PFSK-1 (cell line): ENCODE data around the gene TRPM2.

Experiments used
- POLR2AphosphoS5 ChIP-seq: IDR thresholded peaks from 2 replicates; pipeline ENCODE4 v1.6.1; 2012; ENCODE audit warnings: low read depth, mild to moderate bottlenecking, control low read depth, low read length, moderate library complexity
- SIN3A ChIP-seq: IDR thresholded peaks from 2 replicates; pipeline ENCODE4 v1.6.1; 2012; ENCODE audit warnings: mild to moderate bottlenecking, low read length, moderate library complexity, borderline replicate concordance; ENCODE audit not compliant: insufficient read depth
- TF ChIP-seq, protein P1 (sequence below), 2 experiments: IDR thresholded peaks; 2 replicates each; pipeline versions ENCODE4 v1.6.1 to v1.8.0; 2011 to 2012; ENCODE audit warnings: low read depth in 2 of 2, low read length in 2 of 2, control low read depth in 1 of 2, inconsistent platforms in 1 of 2, mild to moderate bottlenecking in 1 of 2, moderate library complexity in 1 of 2; ENCODE audit not compliant: insufficient read depth in 1 of 2

DNA sequence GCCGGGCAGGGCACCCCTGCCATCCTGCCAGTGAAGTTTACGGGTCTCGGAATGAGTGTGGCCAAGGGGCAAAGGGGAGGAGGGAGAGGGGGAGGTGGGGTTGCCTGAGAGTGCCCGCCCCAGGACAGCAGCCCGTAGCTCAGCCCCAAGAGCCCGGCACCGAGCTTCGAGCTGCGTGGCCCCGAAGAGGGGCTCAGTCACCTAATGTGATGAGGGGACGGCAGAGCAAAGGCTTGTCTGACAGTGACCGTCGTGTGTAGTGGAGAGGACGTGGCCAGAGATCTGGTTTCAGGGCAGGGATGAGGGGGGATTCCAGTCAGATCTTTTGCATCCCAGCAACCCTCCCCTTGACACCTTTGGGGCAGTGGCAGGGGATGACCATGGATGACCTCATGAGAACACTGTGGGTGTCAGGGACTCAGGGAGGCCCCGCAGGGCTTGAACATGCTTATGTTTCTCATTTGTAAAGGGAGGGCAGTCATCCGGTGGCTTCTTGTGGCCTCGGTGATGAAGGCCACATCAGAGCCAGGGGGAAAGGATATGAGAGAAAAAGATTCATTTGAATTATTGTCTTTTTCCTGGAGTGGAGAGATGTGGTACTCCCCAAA is 1.1 kb upstream of the TRPM2 start:
- no peak for TF ChIP-seq SIN3A
- TF ChIP-seq, protein P1, sequence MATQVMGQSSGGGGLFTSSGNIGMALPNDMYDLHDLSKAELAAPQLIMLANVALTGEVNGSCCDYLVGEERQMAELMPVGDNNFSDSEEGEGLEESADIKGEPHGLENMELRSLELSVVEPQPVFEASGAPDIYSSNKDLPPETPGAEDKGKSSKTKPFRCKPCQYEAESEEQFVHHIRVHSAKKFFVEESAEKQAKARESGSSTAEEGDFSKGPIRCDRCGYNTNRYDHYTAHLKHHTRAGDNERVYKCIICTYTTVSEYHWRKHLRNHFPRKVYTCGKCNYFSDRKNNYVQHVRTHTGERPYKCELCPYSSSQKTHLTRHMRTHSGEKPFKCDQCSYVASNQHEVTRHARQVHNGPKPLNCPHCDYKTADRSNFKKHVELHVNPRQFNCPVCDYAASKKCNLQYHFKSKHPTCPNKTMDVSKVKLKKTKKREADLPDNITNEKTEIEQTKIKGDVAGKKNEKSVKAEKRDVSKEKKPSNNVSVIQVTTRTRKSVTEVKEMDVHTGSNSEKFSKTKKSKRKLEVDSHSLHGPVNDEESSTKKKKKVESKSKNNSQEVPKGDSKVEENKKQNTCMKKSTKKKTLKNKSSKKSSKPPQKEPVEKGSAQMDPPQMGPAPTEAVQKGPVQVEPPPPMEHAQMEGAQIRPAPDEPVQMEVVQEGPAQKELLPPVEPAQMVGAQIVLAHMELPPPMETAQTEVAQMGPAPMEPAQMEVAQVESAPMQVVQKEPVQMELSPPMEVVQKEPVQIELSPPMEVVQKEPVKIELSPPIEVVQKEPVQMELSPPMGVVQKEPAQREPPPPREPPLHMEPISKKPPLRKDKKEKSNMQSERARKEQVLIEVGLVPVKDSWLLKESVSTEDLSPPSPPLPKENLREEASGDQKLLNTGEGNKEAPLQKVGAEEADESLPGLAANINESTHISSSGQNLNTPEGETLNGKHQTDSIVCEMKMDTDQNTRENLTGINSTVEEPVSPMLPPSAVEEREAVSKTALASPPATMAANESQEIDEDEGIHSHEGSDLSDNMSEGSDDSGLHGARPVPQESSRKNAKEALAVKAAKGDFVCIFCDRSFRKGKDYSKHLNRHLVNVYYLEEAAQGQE (IDR thresholded peaks at IDR 0.05; ENCODE audit: insufficient read depth in 1 of 2, low read depth in 2 of 2, low read length in 2 of 2): no peak
- TF ChIP-seq POLR2AphosphoS5: no peak
